ENCODE measurements around the gene LMF1. TPM values are rescaled to one million over a fixed set of nuclear protein-coding genes. Genes with fewer than 3 reads are reported as not detected.
A peak's percentile ranks its signal among the peaks of the same experiment; 100 is the strongest.

Gene LMF1
- total RNA-seq, 4 donors from 2014 or later = 23.2 to 97.8 (median 89.1) TPM

DNA sequence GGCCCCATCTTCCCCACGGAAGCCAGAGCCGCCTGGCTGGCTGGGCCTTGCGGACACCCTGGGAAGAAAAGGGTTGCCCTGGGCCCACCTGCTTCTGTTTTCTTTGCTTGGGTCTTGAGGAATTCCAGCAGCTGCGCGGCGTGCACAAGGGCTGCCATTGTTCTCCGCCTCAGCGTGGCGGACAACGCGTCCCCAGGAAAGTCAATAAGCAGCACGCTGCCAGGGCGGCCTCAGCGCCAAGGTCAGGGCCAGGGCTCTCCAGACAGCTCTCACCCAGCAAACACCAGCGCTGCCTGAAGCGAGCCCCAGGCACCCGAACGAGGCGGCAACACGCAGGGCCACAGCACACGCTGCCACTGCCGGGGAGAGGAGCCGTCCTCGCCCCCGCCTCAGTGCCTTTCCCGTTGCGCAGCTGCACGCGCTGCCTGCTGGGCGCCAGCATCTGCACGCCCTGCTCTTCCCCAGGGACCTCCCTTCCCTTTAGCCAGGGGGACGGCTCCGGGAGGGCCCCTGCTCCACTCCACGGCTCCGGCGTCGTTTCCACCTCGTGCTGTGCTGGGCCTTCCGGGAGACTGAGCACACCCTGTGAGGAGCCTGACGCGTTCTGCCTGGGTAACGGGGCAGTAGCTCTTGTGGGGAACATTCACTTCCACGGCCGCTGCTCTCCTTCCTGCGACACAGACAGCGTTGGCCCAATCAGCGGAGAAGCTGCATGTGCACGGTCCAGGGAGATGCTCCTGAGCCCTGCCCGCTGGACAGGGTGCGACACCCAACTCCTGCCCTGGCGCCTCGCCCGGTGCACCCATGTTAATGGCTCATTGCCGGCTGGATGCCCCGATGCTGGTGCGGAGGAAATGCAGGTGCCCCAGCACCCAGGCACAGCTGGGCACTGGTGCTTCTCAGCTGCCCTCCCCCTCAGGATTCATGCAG lies 57.8 kb downstream of the LMF1 start:
- H3K36me3 ChIP-seq = no peaks in the 10 kb centered on the region
- WGBS, 2 donors = 33 to 70% methylated on average over 3 to 29 of the region's 56 CpGs
- H3K9me3 ChIP-seq = no peaks in the 10 kb centered on the region
- intact Hi-C loops (cut with DNase I) = no loop called here
- peaks cover 10 to 17% of the 10 kb centered on the region in 2 donors for H3K4me1 ChIP-seq
- DNase-seq = peak; percentile 76 to 78
- no peak overlapping the region for H3K27ac ChIP-seq
- no peak overlapping the region for H3K4me3 ChIP-seq (replicated peaks in 1 of 3)
- TF ChIP-seq, protein P1, sequence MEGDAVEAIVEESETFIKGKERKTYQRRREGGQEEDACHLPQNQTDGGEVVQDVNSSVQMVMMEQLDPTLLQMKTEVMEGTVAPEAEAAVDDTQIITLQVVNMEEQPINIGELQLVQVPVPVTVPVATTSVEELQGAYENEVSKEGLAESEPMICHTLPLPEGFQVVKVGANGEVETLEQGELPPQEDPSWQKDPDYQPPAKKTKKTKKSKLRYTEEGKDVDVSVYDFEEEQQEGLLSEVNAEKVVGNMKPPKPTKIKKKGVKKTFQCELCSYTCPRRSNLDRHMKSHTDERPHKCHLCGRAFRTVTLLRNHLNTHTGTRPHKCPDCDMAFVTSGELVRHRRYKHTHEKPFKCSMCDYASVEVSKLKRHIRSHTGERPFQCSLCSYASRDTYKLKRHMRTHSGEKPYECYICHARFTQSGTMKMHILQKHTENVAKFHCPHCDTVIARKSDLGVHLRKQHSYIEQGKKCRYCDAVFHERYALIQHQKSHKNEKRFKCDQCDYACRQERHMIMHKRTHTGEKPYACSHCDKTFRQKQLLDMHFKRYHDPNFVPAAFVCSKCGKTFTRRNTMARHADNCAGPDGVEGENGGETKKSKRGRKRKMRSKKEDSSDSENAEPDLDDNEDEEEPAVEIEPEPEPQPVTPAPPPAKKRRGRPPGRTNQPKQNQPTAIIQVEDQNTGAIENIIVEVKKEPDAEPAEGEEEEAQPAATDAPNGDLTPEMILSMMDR (IDR thresholded peaks at IDR 0.05) = no peak
- TF ChIP-seq POLR2A (IDR thresholded peaks at IDR 0.05) = no peak
- no peaks in the 10 kb centered on the region for H3K27me3 ChIP-seq

DNA sequence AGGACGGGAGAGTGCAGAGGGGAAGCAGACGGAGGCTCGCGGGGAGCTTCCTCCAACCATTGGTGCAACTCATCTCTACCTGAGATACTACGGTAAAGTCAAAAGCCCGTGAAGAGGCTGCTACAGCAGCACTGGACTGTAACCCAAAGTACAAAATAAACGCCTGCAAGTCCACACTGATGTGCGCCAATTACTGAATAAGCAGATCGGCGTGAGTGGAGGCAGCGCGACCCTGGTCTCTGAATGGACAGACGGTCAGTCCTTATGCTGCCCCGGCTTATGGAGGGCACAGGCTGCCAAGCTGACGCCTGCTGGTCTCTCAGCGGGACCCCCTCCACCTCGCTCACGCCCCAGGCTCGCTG lies 58.5 kb downstream of the LMF1 start:
- Histone ChIP-seq H3K27me3 (no peaks in the 10 kb centered on the region), H3K4me1 (peaks cover 10 to 17% of the 10 kb centered on the region in 2 donors), H3K9me3 (no peaks in the 10 kb centered on the region), H3K4me3 (replicated peaks in 1 of 3) (no peak overlapping the region), H3K27ac (no peak overlapping the region), H3K36me3 (peaks cover 0 to 6% of the 10 kb centered on the region in 2 donors)
- intact Hi-C loops (cut with DNase I) = no loop called here
- TF ChIP-seq POLR2A (IDR thresholded peaks at IDR 0.05) = no peak
- TF ChIP-seq, protein P1 (IDR thresholded peaks at IDR 0.05) = no peak
- 49 to 71% methylated on average over 13 to 19 of the region's 19 CpGs for WGBS, 2 donors
- no peak for DNase-seq

DNA sequence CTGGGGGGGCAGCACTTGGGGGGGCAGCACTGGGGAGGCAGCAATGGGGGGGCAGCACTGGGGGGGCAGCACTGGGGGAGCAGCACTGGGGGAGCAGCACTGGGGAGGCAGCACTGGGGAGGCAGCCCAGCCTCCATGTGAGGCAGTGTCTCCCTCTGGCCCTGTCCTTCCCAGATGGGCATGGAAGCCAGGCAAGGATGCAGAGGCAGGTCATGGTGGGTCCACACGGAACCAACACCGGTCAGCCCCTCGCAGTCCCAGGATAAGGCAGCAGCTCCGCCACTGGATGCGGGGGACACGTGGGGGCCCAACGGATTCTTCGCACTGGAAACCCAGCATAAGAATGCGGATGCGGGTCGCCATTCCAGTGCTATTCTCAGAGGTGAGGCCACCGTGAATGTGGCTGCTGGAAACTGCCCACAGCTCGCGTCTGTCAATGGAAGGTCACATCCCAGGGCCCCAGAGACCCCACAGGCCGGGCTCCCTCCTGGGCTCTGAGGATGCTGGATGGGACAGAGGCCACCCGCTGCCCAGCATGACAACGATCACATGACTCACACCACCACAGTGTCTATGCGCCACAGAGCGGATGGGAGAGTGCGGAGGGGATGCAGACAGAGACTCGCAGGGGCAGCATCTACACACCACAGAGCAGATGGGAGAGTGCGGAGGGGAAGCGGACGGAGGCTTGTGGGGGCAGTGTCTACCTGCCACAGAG lies 59.0 kb downstream of the LMF1 start:
- DNase-seq = no peak

DNA sequence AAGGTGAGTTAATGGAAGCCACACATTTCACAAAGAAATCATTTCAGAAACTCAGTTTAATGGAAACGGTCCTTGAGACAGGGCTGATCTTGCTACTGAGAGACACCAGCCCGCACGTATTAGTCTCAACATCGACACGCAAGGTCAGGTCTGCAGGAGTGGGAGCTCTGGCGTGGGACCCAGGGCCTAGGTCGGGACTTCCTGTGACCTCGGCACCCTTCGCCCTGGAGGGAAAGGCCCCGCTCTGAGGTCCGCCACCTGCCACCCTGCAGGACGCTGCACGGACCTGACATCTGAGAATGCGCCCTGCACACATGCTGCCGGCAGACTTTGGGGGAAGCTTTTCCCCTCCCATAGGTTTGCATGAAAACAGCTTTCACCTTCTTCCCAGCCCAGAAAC lies 59.7 kb downstream of the LMF1 start:
- WGBS, 2 donors = 96 to 98% methylated on average over 6 to 11 of the region's 15 CpGs
- peaks cover 0 to 9% of the 10 kb centered on the region in 2 donors for H3K36me3 ChIP-seq

More for the DNA sequence above, 59.0 kb downstream of the LMF1 start:
- Histone ChIP-seq H3K27me3 (no peaks in the 10 kb centered on the region), H3K27ac (no peak overlapping the region), H3K36me3 (peaks cover 0 to 9% of the 10 kb centered on the region in 2 donors), H3K4me1 (peaks cover 10 to 17% of the 10 kb centered on the region in 2 donors), H3K4me3 (replicated peaks in 1 of 3) (no peak overlapping the region), H3K9me3 (no peaks in the 10 kb centered on the region)
- TF ChIP-seq, protein P1 (IDR thresholded peaks at IDR 0.05) = no peak
- WGBS, 2 donors = 95 to 97% methylated on average over 10 to 18 of the region's 24 CpGs
- intact Hi-C loops (cut with DNase I) = no loop called here

More for the DNA sequence above, 59.7 kb downstream of the LMF1 start:
- Histone ChIP-seq H3K4me3 (replicated peaks in 1 of 3) (no peak overlapping the region), H3K27ac (no peak overlapping the region), H3K27me3 (no peaks in the 10 kb centered on the region), H3K4me1 (peaks cover 10 to 17% of the 10 kb centered on the region in 2 donors), H3K9me3 (no peaks in the 10 kb centered on the region)
- intact Hi-C loops (cut with DNase I) = no loop called here
- no peak for DNase-seq
- TF ChIP-seq, protein P1 (IDR thresholded peaks at IDR 0.05) = no peak
- no peak for TF ChIP-seq POLR2A (IDR thresholded peaks at IDR 0.05)
